Head of caudate nucleus (tissue), 42 donors: ENCODE measurements around the gene BCAR1.
"Not testable (repeated sequence)": the region's sequence is repeated elsewhere in the genome, so short reads cannot be mapped to it uniquely, and the experiment has no call there.

ENCODE experiments used
- DNase-seq, 42 donors: peaks; one replicate each; pipeline versions ENCODE4 v3.0.0 to v3.0.0-alpha.2; 2020 to 2021; ENCODE audit warnings: mixed read lengths in 7 of 42
- intact Hi-C: fragments of 100-400 bp; cut with DNase I; formaldehyde crosslinking; loops from one replicate; pipeline ENCODE4 v1.15.0; 2022

The BCAR1 gene

GRCh38 chr16:75251280-75252048 is at the start of gene BCAR1:
Gene BCAR1, minus strand, starts transcription at chr16:75251624. Its CDS starts 142 bp downstream, at chr16:75251482.
- intact Hi-C loops: no loop called here

GRCh38 chr16:75298267-75298666 is 46.8 kb upstream of the BCAR1 start:
- intact Hi-C loops: no loop called here
- peak in 17 of 42 donors; percentile 9 to 72 (median 39) for DNase-seq

More at GRCh38 chr16:75251280-75252048, at the start of gene BCAR1:
- peak; percentile 69 to 94 (median 89) for DNase-seq

GRCh38 chr16:75296606-75297005 is 45.2 kb upstream of the BCAR1 start:
- intact Hi-C loops: no loop called here
- DNase-seq: peak in 35 of 42 donors; percentile 26 to 79 (median 57)

- peak in 23 of 42 donors; percentile 14 to 73 (median 36) for DNase-seq
- intact Hi-C loops: no loop called here
Observed at GRCh38 chr16:75294773-75295459, 43.5 kb upstream of the BCAR1 start.

- DNase-seq: no peak
- intact Hi-C loops: no loop called here
Observed at GRCh38 chr16:75293772-75294171, 42.3 kb upstream of the BCAR1 start.

GRCh38 chr16:75293173-75293572 is 41.7 kb upstream of the BCAR1 start:
- DNase-seq: no peak
- intact Hi-C loops: no loop called here

GRCh38 chr16:75292691-75293090 is 41.3 kb upstream of the BCAR1 start:
- no peak for DNase-seq
- intact Hi-C loops: no loop called here

- DNase-seq: no peak
- intact Hi-C loops: no loop called here
Observed at GRCh38 chr16:75289189-75289588, 37.8 kb upstream of the BCAR1 start.

- intact Hi-C loops: no loop called here
- no peak for DNase-seq
Observed at GRCh38 chr16:75288596-75289120, 37.2 kb upstream of the BCAR1 start.

GRCh38 chr16:75288181-75288580 is 36.8 kb upstream of the BCAR1 start:
- intact Hi-C loops: no loop called here
- DNase-seq: no peak

GRCh38 chr16:75287708-75288107 is 36.3 kb upstream of the BCAR1 start:
- no peak for DNase-seq
- intact Hi-C loops: no loop called here

GRCh38 chr16:75286389-75286788 is 35.0 kb upstream of the BCAR1 start:
- intact Hi-C loops: no loop called here

GRCh38 chr16:75282466-75283281 is 31.2 kb upstream of the BCAR1 start:
- intact Hi-C loops: no loop called here
- peak in 8 of 42 donors; percentile 17 to 64 (median 32) for DNase-seq

More at GRCh38 chr16:75286389-75286788, 35.0 kb upstream of the BCAR1 start:
- DNase-seq: no peak

- DNase-seq: no peak
- intact Hi-C loops: no loop called here
Observed at GRCh38 chr16:75281826-75282225, 30.4 kb upstream of the BCAR1 start.

- DNase-seq, intact Hi-C loops: not testable (repeated sequence)
Observed at GRCh38 chr16:75281009-75281408, 29.6 kb upstream of the BCAR1 start.

GRCh38 chr16:75280331-75280804 is 28.9 kb upstream of the BCAR1 start:
- peak in 7 of 42 donors; percentile 29 to 71 (median 54) for DNase-seq
- intact Hi-C loops: no loop called here

GRCh38 chr16:75279305-75279704 is 27.9 kb upstream of the BCAR1 start:
- intact Hi-C loops: no loop called here
- DNase-seq: peak in 1 of 42 donors; percentile 32

GRCh38 chr16:75273054-75273925 is 21.9 kb upstream of the BCAR1 start:
- no peak for DNase-seq
- intact Hi-C loops: no loop called here
